C4-2B (cell line): ENCODE results near the gene NECAB2.

Source experiments
- H3K27ac ChIP-seq: fragments of 450-650 bp; 2 replicates; pipeline ENCODE4 v1.5.1; 2017
- CTCF ChIP-seq: fragments of 450-650 bp; conservative IDR thresholded peaks from 2 replicates; pipeline ENCODE4 v1.5.1; 2017; ENCODE audit warnings: mild to moderate bottlenecking
- ZFX ChIP-seq: fragments of 450-650 bp; IDR thresholded peaks from 2 replicates; pipeline ENCODE4 v1.6.1; 2017

The NECAB2 gene

GRCh38 chr16:84013787-84014569, 45.9 kb downstream of the NECAB2 start:
- TF ChIP-seq CTCF = no peak
- no peak for TF ChIP-seq ZFX
- H3K27ac ChIP-seq = no peak overlapping the region; the same call in 1 of the 2 replicates

- TF ChIP-seq CTCF (no peak), ZFX (no peak)
- H3K27ac ChIP-seq = no peak overlapping the region
These were observed 46.7 kb downstream of the NECAB2 start for GRCh38 chr16:84014570-84015327.

- no peak overlapping the region for H3K27ac ChIP-seq
- TF ChIP-seq CTCF = no peak
- TF ChIP-seq ZFX = no peak
These were observed 47.4 kb downstream of the NECAB2 start for GRCh38 chr16:84015399-84015798.

GRCh38 chr16:84016477-84016876, 48.4 kb downstream of the NECAB2 start:
- H3K27ac ChIP-seq = no peak overlapping the region
- no peak for TF ChIP-seq CTCF
- TF ChIP-seq ZFX = no peak

GRCh38 chr16:84018710-84019109, 50.7 kb downstream of the NECAB2 start:
- TF ChIP-seq ZFX (no peak), CTCF (no peak)
- no peak overlapping the region for H3K27ac ChIP-seq

- no peak overlapping the region for H3K27ac ChIP-seq
- TF ChIP-seq ZFX = no peak
- no peak for TF ChIP-seq CTCF
These were observed 52.3 kb downstream of the NECAB2 start for GRCh38 chr16:84020353-84020752.

GRCh38 chr16:84021488-84021887, 53.4 kb downstream of the NECAB2 start:
- H3K27ac ChIP-seq = no peak overlapping the region
- TF ChIP-seq ZFX (no peak), CTCF (no peak)
